Osteocyte (in vitro differentiated cells): ENCODE data around the gene FBH1. TPM values are rescaled to one million over a fixed set of nuclear protein-coding genes. Genes with fewer than 3 reads are reported as not detected.
"Not testable (repeated sequence)": the region's sequence is repeated elsewhere in the genome, so short reads cannot be mapped to it uniquely, and the experiment has no call there.

Experiments
- DNase-seq: peaks from one replicate; pipeline ENCODE4 v3.0.0; 2021; ENCODE audit warnings: mixed read lengths; ENCODE audit not compliant: unreplicated experiment; ENCODE audit errors: extremely low spot score
- H3K27ac Mint-ChIP-seq: one replicate; pipeline ENCODE4 v1.8.0; 2021; ENCODE audit warnings: mild to moderate bottlenecking, mixed read lengths; ENCODE audit not compliant: unreplicated experiment
- H3K27me3 Mint-ChIP-seq: one replicate; pipeline ENCODE4 v1.8.0; 2021; ENCODE audit warnings: mixed read lengths; ENCODE audit not compliant: unreplicated experiment
- H3K36me3 Mint-ChIP-seq: one replicate; pipeline ENCODE4 v1.8.0; 2021; ENCODE audit warnings: mixed read lengths; ENCODE audit not compliant: unreplicated experiment
- H3K4me1 Mint-ChIP-seq: one replicate; pipeline ENCODE4 v1.8.0; 2021; ENCODE audit warnings: mixed read lengths; ENCODE audit not compliant: unreplicated experiment
- H3K4me3 Mint-ChIP-seq: one replicate; pipeline ENCODE4 v1.8.0; 2021; ENCODE audit warnings: mild to moderate bottlenecking, moderate library complexity, mixed read lengths; ENCODE audit not compliant: unreplicated experiment
- H3K9me3 Mint-ChIP-seq: one replicate; pipeline ENCODE4 v1.8.0; 2021; ENCODE audit warnings: mixed read lengths; ENCODE audit not compliant: unreplicated experiment
- CTCF ChIP-seq: fragments of 200-600 bp; sonication (generic); IDR thresholded peaks from 2 replicates; pipeline ENCODE4 v1.5.0; 2021; ENCODE audit warnings: antibody characterized with exemption, mild to moderate bottlenecking, moderate library complexity
- total RNA-seq: library from RNA; stranded (reverse); gene quantifications from 2 replicates; pipeline ENCODE4 v1.2.1, GENCODE V29; 2021

The FBH1 gene
- total RNA-seq, 1 donor from 2014 or later, result 86.1 TPM

- H3K4me1 Mint-ChIP-seq, result peaks cover 12% of the 10 kb centered on the region
- no peak for DNase-seq
- H3K4me3 Mint-ChIP-seq, result no peak overlapping the region
- H3K36me3 Mint-ChIP-seq, result no peaks in the 10 kb centered on the region
- no peaks in the 10 kb centered on the region for H3K27me3 Mint-ChIP-seq
- no peaks in the 10 kb centered on the region for H3K9me3 Mint-ChIP-seq
- no peak for TF ChIP-seq CTCF
- H3K27ac Mint-ChIP-seq, result no peak overlapping the region
Observed at GRCh38 chr10:5858811-5859210, 31.2 kb upstream of the FBH1 start.

GRCh38 chr10:5860066-5860465, 30.0 kb upstream of the FBH1 start:
- no peak for DNase-seq
- H3K27me3 Mint-ChIP-seq, result no peaks in the 10 kb centered on the region
- peaks cover 12% of the 10 kb centered on the region for H3K4me1 Mint-ChIP-seq
- no peak for TF ChIP-seq CTCF
- H3K36me3 Mint-ChIP-seq, result no peaks in the 10 kb centered on the region
- no peaks in the 10 kb centered on the region for H3K9me3 Mint-ChIP-seq
- H3K27ac Mint-ChIP-seq, result no peak overlapping the region
- H3K4me3 Mint-ChIP-seq, result no peak overlapping the region

GRCh38 chr10:5862360-5862961, 27.6 kb upstream of the FBH1 start:
- Mint-ChIP-seq H3K9me3 (no peaks in the 10 kb centered on the region), H3K36me3 (no peaks in the 10 kb centered on the region), H3K27me3 (no peaks in the 10 kb centered on the region), H3K4me1 (peaks cover 12% of the 10 kb centered on the region), H3K4me3 (no peak overlapping the region), H3K27ac (peak overlapping the region; percentile 90)
- no peak for DNase-seq
- TF ChIP-seq CTCF, result no peak

GRCh38 chr10:5862981-5863685, 26.9 kb upstream of the FBH1 start:
- H3K27ac Mint-ChIP-seq, H3K36me3 Mint-ChIP-seq, H3K27me3 Mint-ChIP-seq, H3K9me3 Mint-ChIP-seq, H3K4me3 Mint-ChIP-seq: not testable (repeated sequence)
- H3K4me1 Mint-ChIP-seq, result peaks cover 12% of the 10 kb centered on the region
- DNase-seq, result peak; percentile 56

- H3K4me1 Mint-ChIP-seq, H3K4me3 Mint-ChIP-seq, H3K9me3 Mint-ChIP-seq, H3K27me3 Mint-ChIP-seq, DNase-seq, H3K36me3 Mint-ChIP-seq, H3K27ac Mint-ChIP-seq: not testable (repeated sequence)
Observed at GRCh38 chr10:5866451-5867081, 23.5 kb upstream of the FBH1 start.

- not testable (repeated sequence) for H3K36me3 Mint-ChIP-seq, H3K9me3 Mint-ChIP-seq, H3K4me3 Mint-ChIP-seq, DNase-seq, H3K27ac Mint-ChIP-seq, H3K4me1 Mint-ChIP-seq, H3K27me3 Mint-ChIP-seq
Observed at GRCh38 chr10:5867091-5867615, 22.9 kb upstream of the FBH1 start.

- H3K27me3 Mint-ChIP-seq, H3K4me3 Mint-ChIP-seq, H3K36me3 Mint-ChIP-seq, H3K27ac Mint-ChIP-seq, H3K4me1 Mint-ChIP-seq, H3K9me3 Mint-ChIP-seq: not testable (repeated sequence)
- DNase-seq, result peak; percentile 46
Observed at GRCh38 chr10:5868383-5868782, 21.7 kb upstream of the FBH1 start.
